Upper lobe of left lung (tissue), 4 donors: ENCODE measurements around the gene TMEM201.

Source experiments
- CTCF ChIP-seq, 6 experiments: fragments of 450-650 bp in 4 of 6; fragments of 200-600 bp in 2 of 6; sonication (generic) in 2 of 6; IDR thresholded peaks; one replicate each; pipeline ENCODE4 v1.5.1; 2016 to 2019; ENCODE audit warnings: antibody characterized with exemption in 6 of 6
- POLR2AphosphoS5 ChIP-seq, 2 donors: sonication (generic); formaldehyde crosslinking; IDR thresholded peaks; one replicate each; pipeline ENCODE4 v1.5.1; 2017; ENCODE audit warnings: antibody characterized with exemption in 2 of 2

- TF ChIP-seq CTCF (IDR thresholded peaks at IDR 0.05) (no peak), POLR2AphosphoS5 (IDR thresholded peaks at IDR 0.05) (no peak)
These were observed 17.3 kb downstream of the TMEM201 start for GRCh38 chr1:9605946-9606455.
